CD4-positive, alpha-beta T cell treated with Interleukin-15 for 4 hours (primary cell): ENCODE results near the gene CTTN.
"Not testable (repeated sequence)": the region's sequence is repeated elsewhere in the genome, so short reads cannot be mapped to it uniquely, and the experiment has no call there.

Experiments used
- DNase-seq: peaks from one replicate; pipeline ENCODE4 v3.0.0-alpha.2; 2020; ENCODE audit warnings: low spot score

CTTN gene

GRCh38 chr11:70429724-70430521 is 31.6 kb downstream of the CTTN start:
- no peak for DNase-seq

GRCh38 chr11:70430671-70431574 is 32.6 kb downstream of the CTTN start:
- no peak for DNase-seq

- no peak for DNase-seq
These were observed 33.3 kb downstream of the CTTN start for GRCh38 chr11:70431611-70432010.

- no peak for DNase-seq
These were observed 33.7 kb downstream of the CTTN start for GRCh38 chr11:70432065-70432464.

GRCh38 chr11:70432580-70432979 is 34.3 kb downstream of the CTTN start:
- no peak for DNase-seq

- DNase-seq = no peak
These were observed 34.7 kb downstream of the CTTN start for GRCh38 chr11:70433038-70433437.

- no peak for DNase-seq
These were observed 35.2 kb downstream of the CTTN start for GRCh38 chr11:70433526-70433925.

- no peak for DNase-seq
These were observed 35.9 kb downstream of the CTTN start for GRCh38 chr11:70433966-70434812.

GRCh38 chr11:70434813-70435278 is 36.5 kb downstream of the CTTN start:
- DNase-seq = no peak

- no peak for DNase-seq
These were observed 37.0 kb downstream of the CTTN start for GRCh38 chr11:70435361-70435760.

GRCh38 chr11:70435765-70436500 is 37.6 kb downstream of the CTTN start:
- no peak for DNase-seq

GRCh38 chr11:70436501-70436860 is 38.2 kb downstream of the CTTN start:
- DNase-seq = no peak

GRCh38 chr11:70437111-70437784 is 38.9 kb downstream of the CTTN start:
- no peak for DNase-seq

GRCh38 chr11:70440206-70440605 is 41.9 kb downstream of the CTTN start:
- no peak for DNase-seq

GRCh38 chr11:70443773-70444030 is 45.4 kb downstream of the CTTN start:
- DNase-seq = no peak

GRCh38 chr11:70445091-70445490 is 46.8 kb downstream of the CTTN start:
- DNase-seq = no peak

- no peak for DNase-seq
These were observed 47.3 kb downstream of the CTTN start for GRCh38 chr11:70445605-70446004.

- no peak for DNase-seq
These were observed 50.7 kb downstream of the CTTN start for GRCh38 chr11:70448983-70449567.

- DNase-seq = no peak
These were observed 56.0 kb downstream of the CTTN start for GRCh38 chr11:70454197-70454767.

GRCh38 chr11:70454811-70455210 is 56.5 kb downstream of the CTTN start:
- not testable (repeated sequence) for DNase-seq
